NCI-H2196 (cell line): ENCODE results near the gene PITX1.
A peak's percentile ranks its signal among the peaks of the same experiment; 100 is the strongest.
"Not testable (repeated sequence)": the region's sequence is repeated elsewhere in the genome, so short reads cannot be mapped to it uniquely, and the experiment has no call there.

Experiments used
- DNase-seq: peaks from one replicate; lab custom pipeline; 2025; ENCODE audit not compliant: unreplicated experiment; lab: John Stamatoyannopoulos, UW

The PITX1 gene

GRCh38 chr5:135033901-135034235 lies at the start of gene PITX1:
PITX1 (minus strand) TSS chr5:135034228; CDS start chr5:135033881, 347 bp downstream.
- peak; percentile 57 for DNase-seq

GRCh38 chr5:135083334-135083733 lies 49.3 kb upstream of the PITX1 start:
- DNase-seq: not testable (repeated sequence)

DNA sequence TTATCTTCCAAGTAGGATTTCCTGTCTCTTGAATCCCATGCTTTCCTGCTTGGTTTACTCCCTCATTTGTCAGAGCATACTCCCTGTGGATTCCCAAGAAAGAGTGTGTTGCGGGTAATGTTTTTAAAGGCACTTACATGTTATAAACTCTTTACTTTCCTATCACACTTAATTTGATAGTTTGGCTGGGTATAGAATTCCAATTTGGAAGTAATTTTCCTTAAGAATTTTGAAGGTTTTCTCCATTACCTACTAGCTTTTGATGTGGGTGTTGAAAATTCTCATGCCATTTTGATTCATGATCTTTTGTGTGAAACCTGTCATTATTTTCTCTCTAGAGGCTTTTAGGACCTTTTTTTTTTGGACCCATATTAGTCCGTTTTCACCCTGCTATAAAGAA lies 47.2 kb upstream of the PITX1 start:
- DNase-seq: no peak

- no peak for DNase-seq
Observed at GRCh38 chr5:135079760-135080159, 45.7 kb upstream of the PITX1 start.

DNA sequence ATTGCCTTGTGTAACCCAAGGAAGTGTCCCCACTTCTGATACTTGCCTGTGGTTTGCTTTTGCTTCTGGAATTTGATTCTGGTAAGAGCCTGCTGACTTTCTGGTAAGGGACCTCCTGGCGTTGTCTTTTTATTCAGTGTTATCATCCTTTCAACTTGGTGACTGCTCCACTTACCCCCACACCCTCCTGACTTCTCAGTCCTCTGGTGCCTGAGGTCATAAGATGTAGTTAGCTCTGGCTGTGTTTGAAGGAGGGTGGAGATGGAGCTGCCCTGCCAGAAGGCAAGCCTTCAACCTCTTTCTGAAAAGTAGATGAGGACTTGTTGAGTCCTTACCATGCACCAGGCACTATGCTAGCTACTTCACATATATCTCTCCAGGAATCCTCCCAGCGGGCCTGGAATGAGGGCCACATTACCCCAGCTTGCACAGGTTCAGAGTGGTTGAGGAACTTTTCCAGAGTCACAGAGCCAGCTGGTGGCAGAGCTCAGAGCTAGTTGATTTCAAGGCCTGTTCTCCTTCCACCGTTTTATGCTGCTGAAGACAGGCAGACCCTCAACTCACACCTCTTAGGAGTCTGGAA lies 45.2 kb upstream of the PITX1 start:
- no peak for DNase-seq

- DNase-seq: no peak
Observed at GRCh38 chr5:135076801-135077200, 42.8 kb upstream of the PITX1 start.

GRCh38 chr5:135076051-135076491 lies 42.0 kb upstream of the PITX1 start:
- DNase-seq: no peak

- no peak for DNase-seq
Observed at GRCh38 chr5:135075621-135076020, 41.6 kb upstream of the PITX1 start.

DNA sequence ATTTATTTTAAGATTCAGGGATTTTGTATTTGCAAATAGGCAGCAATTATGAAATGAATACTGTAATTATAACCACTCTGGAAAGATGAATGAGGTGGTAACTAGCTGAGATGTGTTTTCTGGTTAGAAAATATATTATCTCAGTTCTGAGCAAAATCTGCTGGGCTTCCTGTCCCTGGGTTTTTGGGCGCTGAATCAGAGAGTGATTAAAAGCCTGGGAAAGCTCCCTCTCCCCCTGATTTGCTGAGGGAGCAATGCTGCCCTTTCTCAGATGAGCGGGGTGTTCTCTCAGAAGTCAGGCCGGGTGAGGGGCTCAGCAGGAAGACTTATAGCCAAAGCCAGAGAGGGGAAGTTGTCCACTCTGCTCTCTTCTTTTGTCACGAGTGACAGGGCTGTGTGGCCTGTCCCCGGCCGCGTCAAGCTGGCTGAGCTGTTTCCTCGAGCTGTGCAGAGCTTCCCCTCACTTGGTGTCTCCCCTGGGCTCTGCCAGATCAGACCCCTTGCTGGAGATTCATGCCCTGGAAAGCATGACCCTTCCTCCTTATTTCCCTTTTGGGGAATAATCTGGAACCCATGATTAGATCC lies 39.8 kb upstream of the PITX1 start:
- DNase-seq: no peak

GRCh38 chr5:135072387-135073281 lies 38.6 kb upstream of the PITX1 start:
- peak; percentile 21 for DNase-seq

GRCh38 chr5:135071311-135071710 lies 37.3 kb upstream of the PITX1 start:
- DNase-seq: no peak

DNA sequence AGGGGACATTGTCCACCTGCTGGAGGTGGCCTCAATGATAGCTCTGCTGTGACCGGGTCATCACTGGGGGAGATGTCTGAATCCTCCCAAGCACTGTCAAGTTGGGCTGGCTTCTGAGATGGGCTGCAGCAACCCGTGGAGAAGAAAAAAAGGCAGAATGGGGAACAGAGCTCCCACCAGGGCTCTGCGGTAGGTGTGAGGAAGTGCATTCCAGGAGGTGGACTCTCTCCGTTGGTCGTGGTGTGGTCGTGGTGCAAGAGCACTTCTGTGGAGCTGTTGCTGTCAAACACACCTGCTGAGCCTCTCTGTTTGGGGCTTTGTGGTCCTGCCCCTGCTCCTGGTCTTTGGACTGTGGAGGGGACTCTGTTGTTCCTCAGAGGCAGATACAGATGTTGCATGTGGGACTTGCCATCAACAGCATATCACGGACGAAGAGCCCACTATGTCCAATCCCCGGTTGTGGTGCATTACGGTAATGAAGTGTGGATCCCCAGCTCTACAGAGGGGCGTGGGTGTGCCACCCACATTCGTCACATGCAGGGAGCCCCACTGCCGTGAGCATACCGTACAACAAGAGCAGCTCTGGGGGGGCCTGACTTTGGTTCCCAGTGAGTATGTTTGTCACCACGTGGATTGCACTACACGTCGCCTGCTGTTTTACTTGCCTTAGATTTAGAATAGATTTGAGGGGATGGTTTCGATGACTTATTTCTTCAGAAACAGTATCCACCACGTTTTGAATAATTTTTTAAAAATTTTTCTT lies 36.0 kb upstream of the PITX1 start:
- no peak for DNase-seq

DNA sequence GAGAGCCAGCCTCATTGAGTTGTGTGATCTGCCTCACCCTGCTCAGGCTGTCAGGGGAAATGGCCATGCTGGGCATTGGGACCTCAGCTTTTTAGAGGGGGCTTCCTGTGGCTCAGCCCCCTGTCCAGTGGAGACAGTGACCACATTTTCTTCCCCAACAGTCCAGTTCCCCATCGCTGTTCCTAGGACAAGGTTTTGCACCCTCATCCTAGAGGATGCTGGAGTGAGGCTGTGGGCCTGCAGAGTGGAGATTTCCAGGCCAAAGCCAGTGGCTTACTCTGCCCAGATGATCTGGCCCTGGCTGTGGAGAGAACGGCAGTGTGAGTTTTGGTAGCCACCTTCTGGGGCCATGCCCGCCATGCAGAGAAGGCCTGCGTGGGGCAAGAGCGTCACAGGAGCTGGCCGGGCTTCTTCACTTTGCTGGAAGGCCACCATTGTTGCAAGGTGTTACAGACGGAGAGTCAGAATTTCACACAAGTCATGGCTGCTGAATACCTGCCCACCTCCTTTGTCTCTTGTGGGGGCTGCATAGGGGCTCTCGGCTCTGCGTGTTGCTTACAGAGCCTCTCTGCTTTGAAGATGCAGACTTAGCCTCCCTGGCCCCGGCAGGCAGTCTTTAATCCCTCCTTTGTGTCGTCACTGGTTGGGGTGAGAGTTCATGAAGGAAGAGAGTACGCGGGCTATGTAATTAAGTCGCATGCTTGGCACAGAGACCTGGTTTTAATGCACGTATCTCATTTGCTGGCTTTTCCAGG lies 35.2 kb upstream of the PITX1 start:
- no peak for DNase-seq

- no peak for DNase-seq
Observed at GRCh38 chr5:135067587-135067986, 33.6 kb upstream of the PITX1 start.

DNA sequence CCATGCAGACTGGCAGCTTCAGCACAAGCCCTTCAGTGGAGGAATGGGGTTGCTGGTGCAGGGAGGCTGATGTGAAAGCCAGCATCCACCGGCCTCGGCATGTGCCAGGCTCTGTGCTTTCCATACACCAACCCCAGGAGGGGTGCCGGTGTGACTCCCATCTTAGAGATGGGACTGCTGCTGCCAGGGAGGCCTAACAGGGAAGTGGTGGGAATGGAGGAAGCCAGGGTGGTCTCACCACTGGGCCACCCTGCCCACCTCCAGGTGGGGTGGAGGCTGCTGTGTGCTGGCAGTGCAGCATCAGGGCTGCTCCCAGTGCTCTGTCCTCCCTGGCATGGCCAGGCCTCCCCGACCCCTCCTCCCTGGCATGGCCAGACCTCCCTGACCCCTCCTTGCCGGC lies 32.8 kb upstream of the PITX1 start:
- no peak for DNase-seq

DNA sequence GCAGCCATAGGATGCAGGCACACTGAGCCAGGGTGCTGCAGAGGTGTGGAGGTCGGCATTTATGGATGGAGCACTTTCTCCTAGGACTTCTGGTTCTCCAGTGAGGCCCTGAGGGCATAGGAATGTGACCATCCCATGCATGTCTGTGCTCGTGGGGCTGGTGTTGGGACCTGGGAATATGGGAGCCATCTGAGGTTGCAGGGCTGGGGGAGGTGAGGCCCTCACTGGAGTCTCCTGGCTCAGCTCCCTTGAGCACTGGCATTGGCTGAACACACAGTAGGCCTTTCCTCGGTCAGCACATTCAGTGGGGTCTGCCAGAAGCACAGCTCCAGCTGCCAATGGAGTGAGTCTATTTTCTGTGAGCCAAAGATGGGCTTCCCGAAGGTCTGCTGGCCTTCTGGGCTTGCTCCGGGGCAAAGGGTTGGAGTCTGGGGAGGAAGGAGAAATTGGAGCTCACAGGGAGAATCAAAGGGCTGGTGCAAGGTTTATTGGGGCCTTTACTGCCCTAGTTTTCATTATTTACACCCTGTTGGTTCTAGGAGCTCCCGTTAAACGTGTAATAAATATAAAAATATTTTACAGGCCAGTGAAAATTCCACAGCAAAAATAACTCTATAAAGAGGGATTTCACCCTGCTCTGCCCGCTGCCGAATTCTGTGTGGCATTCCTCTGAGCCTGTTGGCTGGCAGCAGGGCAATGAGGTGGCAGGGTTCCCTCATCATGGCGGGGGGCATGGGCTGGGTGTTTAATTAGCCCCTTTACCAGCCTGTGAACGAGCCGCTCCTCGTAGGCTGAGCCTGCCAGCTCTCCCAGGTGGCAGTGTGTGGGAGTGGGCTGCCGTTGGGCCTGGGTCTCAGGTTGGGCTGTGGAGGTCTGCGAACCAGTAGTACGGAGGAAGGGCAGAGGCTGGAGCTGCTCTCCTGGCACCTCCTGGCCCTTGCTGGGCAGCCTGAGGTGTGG lies 31.6 kb upstream of the PITX1 start:
- DNase-seq: no peak

- DNase-seq: no peak
Observed at GRCh38 chr5:135064235-135064570, 30.2 kb upstream of the PITX1 start.

GRCh38 chr5:135063511-135064234 lies 29.6 kb upstream of the PITX1 start:
- DNase-seq: no peak

DNA sequence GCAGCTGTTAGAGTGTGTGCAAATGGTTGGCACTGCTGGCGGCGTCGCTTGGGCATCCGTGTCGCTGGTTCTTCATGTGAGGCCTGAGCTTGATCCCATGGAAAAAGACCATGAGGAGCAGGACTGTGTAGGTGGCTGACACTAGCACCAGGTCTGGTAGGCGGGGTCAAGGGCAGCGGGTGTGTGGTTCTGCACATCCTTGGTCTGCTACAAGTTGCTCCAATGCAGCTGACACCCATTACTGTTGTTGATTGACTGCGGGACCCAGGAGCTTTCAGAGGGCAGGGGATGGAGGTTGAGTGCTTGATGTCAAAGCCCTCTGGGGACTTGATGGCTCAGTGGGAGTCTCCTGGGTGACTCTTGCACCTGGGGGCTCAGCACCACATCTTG lies 29.0 kb upstream of the PITX1 start:
- no peak for DNase-seq
